Mucosa of stomach (tissue), 1 donor: ENCODE measurements around the gene CORO2A.
"Not testable (repeated sequence)": the region's sequence is repeated elsewhere in the genome, so short reads cannot be mapped to it uniquely, and the experiment has no call there.

Source experiments
- H3K27me3 ChIP-seq: one replicate; pipeline ENCODE4 v1.7.0; 2013; ENCODE audit warnings: mild to moderate bottlenecking, low read length; ENCODE audit not compliant: control insufficient read depth, insufficient read depth
- H3K36me3 ChIP-seq: one replicate; pipeline ENCODE4 v1.7.0; 2013; ENCODE audit warnings: low read length; ENCODE audit not compliant: control insufficient read depth, insufficient read depth
- H3K4me1 ChIP-seq: one replicate; pipeline ENCODE4 v1.7.0; 2013; ENCODE audit warnings: mild to moderate bottlenecking, low read length; ENCODE audit not compliant: control insufficient read depth, insufficient read depth
- H3K4me3 ChIP-seq: one replicate; pipeline ENCODE4 v1.7.0; 2013; ENCODE audit warnings: low read length
- H3K9ac ChIP-seq: one replicate; pipeline ENCODE4 v1.7.0; 2013; ENCODE audit warnings: mild to moderate bottlenecking, low read length, moderate library complexity
- H3K9me3 ChIP-seq: one replicate; pipeline ENCODE4 v1.7.0; 2013; ENCODE audit warnings: mild to moderate bottlenecking, low read length, moderate library complexity; ENCODE audit not compliant: control insufficient read depth
- donor health status: Pancreatic carcinoma.

Gene CORO2A

DNA sequence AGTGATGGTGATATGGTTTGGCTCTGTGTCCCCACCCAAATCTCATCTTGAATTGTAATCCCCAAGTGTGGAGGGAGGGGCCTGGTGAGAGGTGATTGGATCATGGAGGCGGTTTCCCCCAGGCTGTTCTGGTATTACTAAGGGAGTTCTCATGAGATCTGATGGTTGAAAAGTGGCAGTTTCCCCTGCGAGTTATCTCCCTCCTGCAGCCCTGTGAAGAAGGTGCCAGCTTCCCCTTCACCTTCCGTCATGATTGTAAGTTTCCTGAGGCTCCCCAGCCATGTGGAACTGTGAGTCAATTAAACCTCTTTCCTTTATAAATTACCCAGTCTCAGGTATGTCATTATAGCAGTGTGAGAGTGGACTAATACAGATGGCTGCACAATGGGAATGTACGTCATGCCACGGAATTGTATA, 17.9 kb downstream of the CORO2A start:
- H3K9me3 ChIP-seq, H3K9ac ChIP-seq, H3K27me3 ChIP-seq, H3K4me3 ChIP-seq, H3K36me3 ChIP-seq: not testable (repeated sequence)
- H3K4me1 ChIP-seq, result peaks cover 35% of the 10 kb centered on the region

DNA sequence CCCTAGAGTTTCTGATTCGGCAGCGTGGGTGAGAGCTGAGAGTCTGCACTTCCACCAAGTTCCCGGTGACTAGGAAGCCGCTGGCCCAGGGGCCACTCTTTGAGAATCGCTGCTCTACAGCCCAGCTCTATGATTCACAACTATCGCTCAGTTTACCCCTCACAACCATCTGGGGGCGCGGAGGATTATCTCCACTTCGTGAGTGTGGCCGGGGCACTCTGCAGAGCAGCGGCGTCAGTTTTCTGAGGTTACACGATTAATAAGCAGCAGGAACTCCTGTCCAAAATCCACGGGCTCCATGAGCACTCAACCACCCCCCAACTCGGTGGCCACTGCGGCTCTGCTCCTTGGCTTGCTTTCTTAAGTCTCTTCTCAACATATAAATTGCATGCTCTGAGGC, 19.3 kb downstream of the CORO2A start:
- H3K4me1 ChIP-seq, result peaks cover 49% of the 10 kb centered on the region
- no peaks in the 10 kb centered on the region for H3K36me3 ChIP-seq
- H3K27me3 ChIP-seq, result no peaks in the 10 kb centered on the region
- no peaks in the 10 kb centered on the region for H3K9me3 ChIP-seq
- no peak overlapping the region for H3K4me3 ChIP-seq
- no peak overlapping the region for H3K9ac ChIP-seq

DNA sequence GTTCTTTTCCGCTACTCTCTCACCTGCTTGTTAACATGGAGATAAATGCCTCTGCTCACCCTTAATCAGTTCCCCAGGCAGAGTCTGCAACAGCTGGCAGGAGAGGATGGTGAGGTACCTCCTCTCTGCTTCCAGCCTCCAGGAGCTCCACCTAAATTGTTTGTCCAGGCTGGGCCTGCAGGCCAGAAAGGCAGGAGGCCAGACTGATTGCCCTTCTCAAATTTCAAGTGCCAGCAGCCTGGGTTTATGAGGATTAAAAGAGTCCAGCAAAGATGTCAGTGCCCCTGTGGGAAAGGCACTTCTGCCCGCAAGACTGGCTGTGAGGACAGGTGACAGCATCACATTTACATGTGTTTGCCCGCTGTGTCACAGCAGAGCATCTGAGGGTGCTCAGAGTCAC, 19.8 kb downstream of the CORO2A start:
- H3K4me1 ChIP-seq, result peaks cover 54% of the 10 kb centered on the region
- H3K4me3 ChIP-seq, result no peak overlapping the region
- peak overlapping the region; percentile 4 for H3K9ac ChIP-seq
- no peaks in the 10 kb centered on the region for H3K36me3 ChIP-seq
- H3K27me3 ChIP-seq, result no peaks in the 10 kb centered on the region
- H3K9me3 ChIP-seq, result no peaks in the 10 kb centered on the region

DNA sequence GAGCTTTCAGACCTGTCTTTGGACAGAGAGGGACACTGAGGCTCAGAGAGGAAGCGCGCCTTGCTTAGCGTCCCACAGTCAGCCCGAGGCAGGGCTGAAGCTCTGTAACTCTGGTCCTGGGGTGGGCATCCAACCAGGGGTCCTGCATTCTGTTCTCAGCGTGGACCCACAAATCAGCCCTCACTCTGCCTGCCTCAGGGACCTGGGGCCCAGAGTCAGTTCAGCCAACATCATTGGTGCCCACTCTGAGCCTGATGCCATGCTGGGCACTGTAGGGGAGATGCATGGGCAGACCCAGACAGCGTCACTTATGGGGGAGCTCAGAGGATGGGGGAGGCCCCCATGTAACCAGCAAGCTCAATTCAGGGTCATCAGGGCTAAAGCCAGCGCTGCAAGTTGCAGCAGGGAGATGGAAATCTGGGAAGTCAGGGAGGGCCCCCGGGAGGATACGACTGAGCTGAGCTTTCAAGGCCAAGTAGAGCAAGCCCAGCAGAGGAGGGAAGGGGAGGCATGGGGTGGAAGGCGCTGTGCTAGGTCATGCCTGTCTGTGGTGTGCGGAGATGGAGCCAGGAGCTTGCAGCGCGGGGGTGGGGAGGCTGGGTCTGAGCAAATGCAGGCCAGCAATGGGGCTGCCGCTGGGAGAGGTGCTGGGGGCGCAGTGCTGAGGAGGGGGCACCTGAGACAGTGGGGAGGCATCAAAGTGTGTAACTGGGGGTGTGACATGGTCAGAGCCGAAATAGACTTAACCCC, 21.1 kb downstream of the CORO2A start:
- no peaks in the 10 kb centered on the region for H3K36me3 ChIP-seq
- H3K9ac ChIP-seq, result no peak overlapping the region
- H3K4me3 ChIP-seq, result no peak overlapping the region

DNA sequence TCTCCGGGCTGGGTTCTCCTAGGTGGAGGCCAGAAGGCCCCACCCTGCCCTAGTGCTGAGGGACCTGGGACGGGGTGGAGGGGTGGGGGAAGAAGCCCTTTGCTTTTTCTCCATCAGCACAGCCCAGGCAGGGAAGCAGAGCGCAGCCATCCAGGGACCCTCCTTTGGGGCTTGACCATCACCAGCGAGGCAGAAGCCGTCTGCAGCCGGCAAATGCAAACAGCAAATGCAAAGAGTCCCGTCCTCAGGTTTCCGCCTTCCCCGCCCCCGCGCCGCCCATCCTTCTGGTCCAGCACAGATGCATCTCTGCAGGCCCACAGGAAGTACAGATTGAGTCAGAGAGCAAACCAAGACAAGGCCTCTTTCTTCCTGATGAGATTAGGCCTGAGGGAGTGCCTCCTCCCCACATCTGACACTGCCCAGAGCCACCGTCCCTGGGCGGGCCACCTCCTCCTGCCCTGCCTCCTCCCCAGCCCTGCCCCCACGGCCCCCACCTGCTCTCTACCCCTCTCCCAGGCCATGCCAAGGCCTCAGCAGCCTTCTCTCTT, 23.4 kb downstream of the CORO2A start:
- H3K27me3 ChIP-seq, result no peaks in the 10 kb centered on the region
- no peak overlapping the region for H3K9ac ChIP-seq
- H3K4me3 ChIP-seq, result no peak overlapping the region
- H3K36me3 ChIP-seq, result no peaks in the 10 kb centered on the region
- peaks cover 50% of the 10 kb centered on the region for H3K4me1 ChIP-seq
- no peaks in the 10 kb centered on the region for H3K9me3 ChIP-seq

More for the DNA sequence above, 21.1 kb downstream of the CORO2A start:
- Histone ChIP-seq H3K4me1 (peaks cover 46% of the 10 kb centered on the region), H3K9me3 (no peaks in the 10 kb centered on the region), H3K27me3 (no peaks in the 10 kb centered on the region)

DNA sequence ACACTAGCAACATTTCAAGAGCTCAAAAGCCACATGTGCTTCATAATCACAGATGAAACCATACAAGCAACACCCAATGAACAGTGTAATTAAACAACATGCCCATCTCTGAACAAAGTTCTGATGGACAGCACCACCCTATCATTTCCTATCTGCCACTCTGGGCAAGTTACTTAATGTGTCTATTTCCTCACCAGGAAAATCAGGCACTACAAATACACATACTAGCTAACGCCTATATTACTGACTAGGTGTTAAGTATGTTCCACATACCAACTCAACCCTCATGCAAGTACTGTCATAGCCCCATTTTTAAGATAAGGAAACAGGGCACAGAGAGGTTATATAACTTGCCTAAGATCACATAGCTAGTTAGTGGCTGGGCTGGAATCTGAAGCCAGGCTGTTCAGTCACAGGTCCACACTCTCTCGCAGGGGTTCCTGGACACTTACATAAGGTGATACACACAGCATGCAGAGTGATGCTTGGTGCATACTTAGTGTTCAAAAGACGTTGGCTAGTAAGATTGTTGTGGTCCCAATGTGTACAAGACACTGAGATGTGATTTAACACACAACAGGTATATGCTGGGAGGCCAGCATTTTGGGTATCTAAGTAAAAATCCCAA, 24.2 kb downstream of the CORO2A start:
- peaks cover 54% of the 10 kb centered on the region for H3K4me1 ChIP-seq

DNA sequence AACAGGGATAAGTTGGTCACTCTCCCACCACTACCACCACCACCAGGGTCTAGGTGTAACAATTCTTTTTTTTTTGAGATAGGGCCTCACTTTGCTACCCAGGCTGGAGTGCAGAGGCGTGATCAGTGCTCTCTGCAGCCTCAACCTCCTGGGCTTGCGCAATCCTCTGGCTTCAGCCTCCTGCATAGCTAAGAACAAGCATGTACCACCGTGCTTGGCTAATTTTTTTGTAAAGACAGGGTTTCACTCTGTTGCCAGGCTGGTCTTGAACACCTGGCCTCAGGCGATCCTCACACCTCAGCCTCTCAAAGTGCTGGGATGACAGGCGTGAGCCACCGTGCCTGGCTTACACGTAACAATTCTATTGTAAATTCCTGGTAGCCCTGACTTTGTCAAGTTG, 27.5 kb downstream of the CORO2A start:
- H3K9me3 ChIP-seq, result no peaks in the 10 kb centered on the region
- H3K9ac ChIP-seq, result no peak overlapping the region
- no peak overlapping the region for H3K4me3 ChIP-seq
- H3K36me3 ChIP-seq, result no peaks in the 10 kb centered on the region
- H3K27me3 ChIP-seq, result no peaks in the 10 kb centered on the region
- peaks cover 53% of the 10 kb centered on the region for H3K4me1 ChIP-seq

More for the DNA sequence above, 24.2 kb downstream of the CORO2A start:
- H3K36me3 ChIP-seq, result no peaks in the 10 kb centered on the region
- no peak overlapping the region for H3K4me3 ChIP-seq
- H3K9me3 ChIP-seq, result no peaks in the 10 kb centered on the region
- H3K9ac ChIP-seq, result no peak overlapping the region
- H3K27me3 ChIP-seq, result no peaks in the 10 kb centered on the region

DNA sequence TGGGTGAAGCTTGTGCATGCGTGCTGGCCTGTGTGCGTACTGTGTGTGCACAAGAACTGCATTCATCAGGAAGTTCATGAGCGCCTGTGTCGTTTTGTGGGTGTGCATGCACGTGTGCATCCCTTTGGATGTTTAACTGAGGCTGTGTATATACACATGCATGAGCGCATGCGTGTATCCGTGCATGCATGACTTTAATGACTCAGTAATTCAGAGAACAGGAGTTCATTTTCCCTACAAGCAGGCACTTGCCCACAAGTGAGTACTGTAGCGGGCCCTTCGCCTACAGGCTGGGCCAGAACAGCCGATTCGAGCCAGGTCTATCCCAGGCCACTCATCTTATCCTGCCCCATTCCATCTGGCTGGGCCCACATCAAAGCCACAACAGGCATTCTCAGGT, 29.8 kb downstream of the CORO2A start:
- H3K27me3 ChIP-seq, result no peaks in the 10 kb centered on the region
- H3K4me1 ChIP-seq, result peaks cover 53% of the 10 kb centered on the region

DNA sequence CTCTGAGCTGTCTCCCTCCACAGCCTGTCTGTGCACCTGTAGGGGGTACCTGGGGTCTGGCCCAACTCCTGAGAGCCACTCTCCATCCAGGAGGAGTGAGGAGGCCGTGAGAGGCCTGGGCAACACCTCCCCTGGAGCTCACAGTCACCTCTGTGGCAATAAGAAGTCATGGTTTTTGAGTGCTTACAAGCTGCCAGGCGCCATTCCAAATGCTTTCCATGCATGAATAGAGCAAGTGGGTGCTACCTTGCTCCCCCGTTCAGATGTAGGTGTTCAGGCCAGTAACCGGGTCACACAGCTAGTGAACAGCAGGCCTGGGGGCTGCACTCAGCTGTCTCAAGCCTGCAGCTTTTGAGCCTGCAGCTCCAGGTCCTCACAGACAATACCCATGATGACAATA, 30.6 kb downstream of the CORO2A start:
- Histone ChIP-seq H3K27me3 (no peaks in the 10 kb centered on the region), H3K9me3 (no peaks in the 10 kb centered on the region), H3K9ac (no peak overlapping the region), H3K4me3 (no peak overlapping the region), H3K36me3 (no peaks in the 10 kb centered on the region), H3K4me1 (peaks cover 52% of the 10 kb centered on the region)

More for the DNA sequence above, 29.8 kb downstream of the CORO2A start:
- no peaks in the 10 kb centered on the region for H3K9me3 ChIP-seq
- no peaks in the 10 kb centered on the region for H3K36me3 ChIP-seq
- H3K4me3 ChIP-seq, result no peak overlapping the region
- H3K9ac ChIP-seq, result no peak overlapping the region

DNA sequence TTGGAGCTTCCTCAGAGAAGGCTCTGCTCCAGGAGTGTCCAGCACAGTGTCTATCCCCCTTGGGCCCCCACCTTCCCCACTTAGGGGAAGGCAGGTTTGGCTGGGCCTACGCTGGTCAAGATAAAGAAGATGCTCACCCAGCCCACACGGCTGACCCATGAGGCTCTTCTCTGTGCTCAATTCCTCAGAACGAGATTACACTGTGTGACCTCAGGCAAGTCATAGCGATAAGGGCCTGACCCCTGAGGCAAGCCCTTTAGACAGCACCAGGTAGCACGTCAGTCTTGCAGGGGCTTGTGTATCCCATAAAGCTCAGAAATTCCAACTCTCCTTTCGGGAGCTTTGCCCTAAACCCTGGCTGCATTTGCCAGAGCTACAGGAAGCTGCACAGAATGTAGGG, 32.6 kb downstream of the CORO2A start:
- H3K4me1 ChIP-seq, result peaks cover 50% of the 10 kb centered on the region
- H3K27me3 ChIP-seq, result no peaks in the 10 kb centered on the region
- H3K9me3 ChIP-seq, result no peaks in the 10 kb centered on the region
- H3K36me3 ChIP-seq, result no peaks in the 10 kb centered on the region
- H3K9ac ChIP-seq, result no peak overlapping the region
- no peak overlapping the region for H3K4me3 ChIP-seq

DNA sequence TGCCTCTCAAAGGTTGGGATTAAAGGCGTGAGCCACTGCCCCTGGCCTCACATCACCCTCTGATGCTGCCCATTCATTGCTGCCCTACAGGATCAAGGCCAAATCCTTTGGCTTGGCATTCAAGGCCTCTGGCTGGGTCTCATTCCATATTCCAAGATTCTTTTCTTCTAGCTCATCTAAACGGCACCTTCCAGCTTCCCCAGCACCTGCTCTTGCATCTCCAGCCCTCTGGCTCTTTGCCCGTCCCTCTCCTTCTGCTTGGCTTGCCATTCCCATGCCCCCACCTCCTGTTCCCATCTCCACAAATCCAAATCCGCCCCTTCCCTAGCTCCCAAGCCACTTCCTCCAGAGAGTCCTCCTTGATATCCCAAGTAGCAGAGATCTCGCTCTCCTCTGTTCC, 33.1 kb downstream of the CORO2A start:
- Histone ChIP-seq H3K27me3 (no peaks in the 10 kb centered on the region), H3K4me3 (no peak overlapping the region), H3K9me3 (no peaks in the 10 kb centered on the region), H3K36me3 (no peaks in the 10 kb centered on the region), H3K9ac (no peak overlapping the region), H3K4me1 (peaks cover 45% of the 10 kb centered on the region)

DNA sequence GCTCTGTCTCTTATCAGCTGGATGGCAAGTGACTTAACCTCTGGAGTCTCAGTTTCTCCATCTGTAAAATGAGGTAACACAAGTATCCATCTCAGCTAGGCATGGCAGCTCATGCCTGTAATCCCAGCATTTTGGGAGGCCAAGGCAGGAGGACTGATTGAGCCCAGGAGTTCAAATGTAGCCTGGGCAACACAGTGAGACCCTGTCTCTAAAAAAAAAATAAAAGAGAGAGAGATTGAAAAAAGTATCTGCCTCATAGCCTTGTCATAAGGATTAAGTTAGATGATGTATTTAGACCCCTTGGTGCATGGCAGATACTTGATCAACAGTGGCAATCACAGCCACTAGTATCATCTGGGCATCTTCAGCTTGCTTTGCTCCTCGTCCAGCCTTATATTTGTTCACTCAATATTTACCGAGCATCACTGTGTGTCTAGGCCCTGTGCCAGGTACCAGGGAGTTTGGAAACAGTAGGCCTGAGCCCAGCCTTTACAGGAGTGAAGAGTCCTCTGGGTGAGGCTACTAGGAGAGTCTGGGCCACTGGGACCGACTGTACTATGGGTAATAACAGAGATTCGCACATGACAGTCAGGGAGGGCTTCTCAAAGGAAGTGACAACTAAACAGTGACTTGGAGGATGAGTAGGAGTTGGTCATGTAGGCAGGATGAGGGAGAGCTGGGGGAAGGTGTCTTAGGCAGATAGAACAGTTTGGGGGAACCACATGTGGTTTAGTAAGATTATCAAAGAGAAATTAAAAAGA, 34.2 kb downstream of the CORO2A start:
- H3K9ac ChIP-seq, result no peak overlapping the region
- H3K4me3 ChIP-seq, result no peak overlapping the region
- H3K4me1 ChIP-seq, result peaks cover 34% of the 10 kb centered on the region
- H3K36me3 ChIP-seq, result no peaks in the 10 kb centered on the region
- H3K27me3 ChIP-seq, result no peaks in the 10 kb centered on the region
- H3K9me3 ChIP-seq, result no peaks in the 10 kb centered on the region
